ENCODE measurements around the gene ITGB5.

GRCh38 chr3:124823648-124824047 lies 63.5 kb downstream of the ITGB5 start:
- no peak for TF ChIP-seq CTCF (IDR thresholded peaks at IDR 0.05)
- TF ChIP-seq POLR2A (IDR thresholded peaks at IDR 0.05), result no peak
